Measurements from ENCODE around the gene ACTA2.

ACTA2 gene

GRCh38 chr10:88944813-88945212 lies 7.8 kb downstream of the ACTA2 start:
- H3K4me3 ChIP-seq (ENCODE audit: low read depth, low read length): no peak overlapping the region
- TF ChIP-seq, protein P1, sequence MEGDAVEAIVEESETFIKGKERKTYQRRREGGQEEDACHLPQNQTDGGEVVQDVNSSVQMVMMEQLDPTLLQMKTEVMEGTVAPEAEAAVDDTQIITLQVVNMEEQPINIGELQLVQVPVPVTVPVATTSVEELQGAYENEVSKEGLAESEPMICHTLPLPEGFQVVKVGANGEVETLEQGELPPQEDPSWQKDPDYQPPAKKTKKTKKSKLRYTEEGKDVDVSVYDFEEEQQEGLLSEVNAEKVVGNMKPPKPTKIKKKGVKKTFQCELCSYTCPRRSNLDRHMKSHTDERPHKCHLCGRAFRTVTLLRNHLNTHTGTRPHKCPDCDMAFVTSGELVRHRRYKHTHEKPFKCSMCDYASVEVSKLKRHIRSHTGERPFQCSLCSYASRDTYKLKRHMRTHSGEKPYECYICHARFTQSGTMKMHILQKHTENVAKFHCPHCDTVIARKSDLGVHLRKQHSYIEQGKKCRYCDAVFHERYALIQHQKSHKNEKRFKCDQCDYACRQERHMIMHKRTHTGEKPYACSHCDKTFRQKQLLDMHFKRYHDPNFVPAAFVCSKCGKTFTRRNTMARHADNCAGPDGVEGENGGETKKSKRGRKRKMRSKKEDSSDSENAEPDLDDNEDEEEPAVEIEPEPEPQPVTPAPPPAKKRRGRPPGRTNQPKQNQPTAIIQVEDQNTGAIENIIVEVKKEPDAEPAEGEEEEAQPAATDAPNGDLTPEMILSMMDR (IDR thresholded peaks at IDR 0.05; ENCODE audit: borderline replicate concordance, insufficient read depth, low read depth, low read length): no peak

DNA sequence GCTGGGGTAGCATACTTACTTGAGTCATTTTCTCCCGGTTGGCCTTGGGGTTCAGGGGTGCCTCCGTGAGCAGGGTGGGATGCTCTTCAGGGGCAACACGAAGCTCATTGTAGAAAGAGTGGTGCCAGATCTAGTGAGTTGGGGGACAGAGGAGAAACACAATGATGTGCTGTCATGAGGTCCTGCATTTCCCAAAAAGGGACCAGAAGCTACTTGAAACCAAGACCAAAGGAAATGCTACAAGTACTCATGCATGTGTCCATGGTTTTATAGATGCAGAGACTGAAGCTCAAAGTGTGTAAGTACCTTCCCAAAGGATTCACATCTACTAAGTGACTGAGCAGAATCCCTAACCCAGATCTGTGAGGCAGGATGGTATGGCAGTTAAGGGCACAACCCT lies 8.8 kb downstream of the ACTA2 start:
- TF ChIP-seq, protein P1 (IDR thresholded peaks at IDR 0.05; ENCODE audit: borderline replicate concordance, insufficient read depth, low read depth, low read length): no peak
- H3K4me3 ChIP-seq (ENCODE audit: low read depth, low read length): no peak overlapping the region

- TF ChIP-seq, protein P1 (IDR thresholded peaks at IDR 0.05; ENCODE audit: borderline replicate concordance, insufficient read depth, low read depth, low read length): no peak
- H3K4me3 ChIP-seq (ENCODE audit: low read depth, low read length): no peak overlapping the region
Measured at GRCh38 chr10:88941026-88941425, 11.5 kb downstream of the ACTA2 start.

DNA sequence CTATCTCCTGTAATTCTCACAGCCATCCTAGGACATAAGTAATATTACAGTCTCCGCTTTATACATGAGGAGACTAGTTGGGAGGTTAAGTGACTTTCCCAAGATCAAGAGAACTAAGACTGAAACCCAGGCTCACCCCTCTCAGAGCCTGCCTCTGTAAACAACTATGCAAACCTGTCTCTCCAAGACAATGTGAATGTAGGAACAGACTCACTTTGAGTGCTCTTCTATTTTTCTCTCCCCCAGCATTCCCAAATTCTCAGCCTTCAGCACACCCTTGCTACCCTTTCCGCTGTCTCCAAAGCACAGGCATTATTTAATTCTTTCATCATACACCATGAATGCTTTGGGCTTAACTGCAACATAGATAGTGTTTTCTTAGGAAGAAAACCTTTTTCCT lies 13.6 kb downstream of the ACTA2 start:
- H3K4me3 ChIP-seq (ENCODE audit: low read depth, low read length): no peak overlapping the region
- TF ChIP-seq, protein P1 (IDR thresholded peaks at IDR 0.05; ENCODE audit: borderline replicate concordance, insufficient read depth, low read depth, low read length): no peak

DNA sequence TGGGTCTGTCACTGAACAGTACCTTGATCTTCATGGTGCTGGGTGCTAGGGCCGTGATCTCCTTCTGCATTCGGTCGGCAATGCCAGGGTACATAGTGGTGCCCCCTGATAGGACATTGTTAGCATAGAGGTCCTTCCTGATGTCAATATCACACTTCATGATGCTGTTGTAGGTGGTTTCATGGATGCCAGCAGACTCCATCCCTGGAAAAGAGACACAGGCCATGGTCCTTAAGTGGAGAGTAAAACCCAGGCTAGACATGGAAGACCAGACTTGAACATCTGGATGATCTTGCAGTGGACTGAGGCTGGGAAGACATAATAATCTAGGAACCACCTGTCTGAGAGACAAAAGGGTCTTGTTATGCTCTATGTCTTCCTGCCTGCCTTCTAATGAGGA lies 14.5 kb downstream of the ACTA2 start:
- no peak overlapping the region for H3K4me3 ChIP-seq (ENCODE audit: low read depth, low read length)
- TF ChIP-seq, protein P1 (IDR thresholded peaks at IDR 0.05; ENCODE audit: borderline replicate concordance, insufficient read depth, low read depth, low read length): no peak

DNA sequence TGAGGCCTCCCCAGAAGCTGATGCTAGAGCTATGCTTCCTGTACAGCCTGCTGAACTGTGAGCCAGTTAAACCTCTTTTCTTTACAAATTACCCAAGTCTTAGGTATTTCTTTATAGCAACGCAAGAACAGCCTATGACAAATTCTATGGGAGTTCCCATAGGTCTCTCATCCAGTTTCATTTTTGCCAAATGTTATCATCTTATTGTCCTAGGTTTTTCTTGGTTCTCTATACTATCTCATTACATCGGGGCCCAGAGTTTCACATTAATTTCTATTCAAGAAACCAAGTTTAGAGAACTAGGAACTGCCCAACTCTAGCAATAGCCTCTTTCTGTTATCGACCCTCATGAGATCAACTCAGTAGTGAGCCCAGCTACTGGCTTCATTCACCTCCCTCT lies 15.9 kb downstream of the ACTA2 start:
- no peak overlapping the region for H3K4me3 ChIP-seq (ENCODE audit: low read depth, low read length)
- TF ChIP-seq, protein P1 (IDR thresholded peaks at IDR 0.05; ENCODE audit: borderline replicate concordance, insufficient read depth, low read depth, low read length): no peak

- TF ChIP-seq, protein P1 (IDR thresholded peaks at IDR 0.05; ENCODE audit: borderline replicate concordance, insufficient read depth, low read depth, low read length): peak; percentile 83
- H3K4me3 ChIP-seq (ENCODE audit: low read depth, low read length): no peak overlapping the region
Measured at GRCh38 chr10:88934900-88935672, 17.5 kb downstream of the ACTA2 start.
